GM12892 (cell line): ENCODE results near the gene CDH1.
"Not testable (repeated sequence)": the region's sequence is repeated elsewhere in the genome, so short reads cannot be mapped to it uniquely, and the experiment has no call there.

ENCODE experiments used
- DNase-seq: peaks from one replicate; pipeline ENCODE4 v3.0.0; 2011; ENCODE audit not compliant: insufficient read length
- FAIRE-seq: peaks from 2 replicates; lab custom pipeline; 2011; peaks lifted over from hg19 to GRCh38; lab: Jason Lieb, UNC
- POLR2A ChIP-seq: IDR thresholded peaks from 2 replicates; pipeline ENCODE4 v1.6.1; 2011; ENCODE audit warnings: low read depth, low read length, control low read depth
- POLR2AphosphoS5 ChIP-seq: IDR thresholded peaks from 2 replicates; pipeline ENCODE4 v1.6.1; 2011; ENCODE audit warnings: low read depth, low read length, control low read depth
- TAF1 ChIP-seq: IDR thresholded peaks from 2 replicates; pipeline ENCODE4 v1.6.1; 2011; ENCODE audit warnings: low read depth, mild to moderate bottlenecking, control low read depth, low read length, borderline replicate concordance

Gene CDH1

GRCh38 chr16:68786685-68787418 is 49.8 kb downstream of the CDH1 start:
- FAIRE-seq (no peak), DNase-seq (no peak)
- no peak for TF ChIP-seq TAF1
- TF ChIP-seq POLR2A = no peak
- TF ChIP-seq POLR2AphosphoS5 = no peak

- FAIRE-seq, DNase-seq: not testable (repeated sequence)
These were observed 50.3 kb downstream of the CDH1 start for GRCh38 chr16:68787419-68787807.

GRCh38 chr16:68790130-68790761 is 53.2 kb downstream of the CDH1 start:
- TF ChIP-seq TAF1 = no peak
- no peak for FAIRE-seq
- DNase-seq = no peak

- TF ChIP-seq POLR2AphosphoS5 = no peak
- no peak for TF ChIP-seq TAF1
- no peak for TF ChIP-seq POLR2A
- FAIRE-seq (no peak), DNase-seq (no peak)
These were observed 53.9 kb downstream of the CDH1 start for GRCh38 chr16:68790944-68791343.

GRCh38 chr16:68792465-68793324 is 55.6 kb downstream of the CDH1 start:
- TF ChIP-seq POLR2A (no peak), TAF1 (no peak), POLR2AphosphoS5 (no peak)
- DNase-seq = no peak
- no peak for FAIRE-seq

GRCh38 chr16:68793401-68793857 is 56.3 kb downstream of the CDH1 start:
- no peak for FAIRE-seq
- TF ChIP-seq POLR2A = no peak

GRCh38 chr16:68798398-68798797 is 61.3 kb downstream of the CDH1 start:
- FAIRE-seq (no peak), DNase-seq (no peak)
- no peak for TF ChIP-seq TAF1
- no peak for TF ChIP-seq POLR2A
- no peak for TF ChIP-seq POLR2AphosphoS5

More at GRCh38 chr16:68793401-68793857, 56.3 kb downstream of the CDH1 start:
- DNase-seq = no peak

GRCh38 chr16:68800257-68800875 is 63.3 kb downstream of the CDH1 start:
- FAIRE-seq = peak; percentile 48
- DNase-seq = peak; percentile 50
- TF ChIP-seq POLR2AphosphoS5 (no peak), POLR2A (no peak), TAF1 (no peak)

- FAIRE-seq (no peak), DNase-seq (no peak)
- TF ChIP-seq TAF1 (no peak), POLR2AphosphoS5 (no peak), POLR2A (no peak)
These were observed 65.1 kb downstream of the CDH1 start for GRCh38 chr16:68802190-68802589.

GRCh38 chr16:68806422-68806821 is 69.3 kb downstream of the CDH1 start:
- no peak for TF ChIP-seq POLR2A
- no peak for TF ChIP-seq TAF1
- TF ChIP-seq POLR2AphosphoS5 = no peak
- FAIRE-seq (no peak), DNase-seq (no peak)

GRCh38 chr16:68806981-68807380 is 69.9 kb downstream of the CDH1 start:
- DNase-seq (no peak), FAIRE-seq (no peak)
- TF ChIP-seq POLR2AphosphoS5 (no peak), TAF1 (no peak), POLR2A (no peak)
